ENCODE results near the gene KIRREL3.
A peak's percentile ranks its signal among the peaks of the same experiment; 100 is the strongest.

The KIRREL3 gene

DNA sequence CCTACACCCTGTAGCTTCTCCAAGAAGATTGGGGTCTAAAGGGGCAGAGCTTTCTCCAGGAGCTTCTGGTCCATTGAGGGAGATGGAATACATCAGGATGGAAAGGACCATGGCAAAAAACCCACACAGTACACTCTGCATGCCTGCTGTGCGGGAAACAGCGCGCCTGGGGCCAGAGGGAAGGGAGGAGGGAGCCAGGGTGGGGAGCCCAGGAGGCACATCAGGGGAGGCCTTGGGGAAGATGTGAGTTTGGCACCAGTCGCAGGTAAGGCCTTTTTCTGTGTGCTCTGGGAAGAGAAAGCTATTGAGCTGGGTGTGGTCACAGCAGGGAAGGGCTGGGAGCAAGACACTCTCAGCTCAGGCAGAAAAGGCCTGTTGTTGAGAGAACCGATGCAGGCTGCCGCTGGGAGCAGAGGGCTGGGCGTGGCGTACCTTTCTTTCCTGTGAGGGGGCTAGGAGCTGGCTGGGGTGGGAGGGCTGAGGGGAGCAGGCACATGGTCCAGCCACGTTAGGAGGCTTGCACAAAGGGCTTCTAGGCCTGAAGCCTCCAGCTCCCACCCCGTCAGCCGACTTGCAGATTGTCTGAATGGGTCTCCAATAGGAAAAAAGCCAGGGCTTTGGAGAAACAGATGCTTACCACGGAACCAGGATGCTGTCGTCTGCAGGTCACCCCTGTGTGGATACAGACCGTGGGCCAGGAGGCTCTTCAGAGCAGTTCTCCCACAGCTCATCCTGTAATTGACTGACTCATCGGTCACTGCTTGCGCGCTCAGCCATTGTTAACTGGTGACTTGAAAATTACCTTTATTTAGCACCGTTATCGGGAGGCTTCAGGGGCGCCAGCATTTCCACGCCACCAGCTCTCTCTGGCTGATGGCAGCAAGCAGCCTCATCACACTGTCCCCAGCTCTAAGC lies 407.8 kb downstream of the KIRREL3 start:
- no peak for DNase-seq

GRCh38 chr11:126591966-126592489 lies 408.5 kb downstream of the KIRREL3 start:
- DNase-seq, result no peak

GRCh38 chr11:126589492-126589803 lies 411.1 kb downstream of the KIRREL3 start:
- DNase-seq, result no peak

DNA sequence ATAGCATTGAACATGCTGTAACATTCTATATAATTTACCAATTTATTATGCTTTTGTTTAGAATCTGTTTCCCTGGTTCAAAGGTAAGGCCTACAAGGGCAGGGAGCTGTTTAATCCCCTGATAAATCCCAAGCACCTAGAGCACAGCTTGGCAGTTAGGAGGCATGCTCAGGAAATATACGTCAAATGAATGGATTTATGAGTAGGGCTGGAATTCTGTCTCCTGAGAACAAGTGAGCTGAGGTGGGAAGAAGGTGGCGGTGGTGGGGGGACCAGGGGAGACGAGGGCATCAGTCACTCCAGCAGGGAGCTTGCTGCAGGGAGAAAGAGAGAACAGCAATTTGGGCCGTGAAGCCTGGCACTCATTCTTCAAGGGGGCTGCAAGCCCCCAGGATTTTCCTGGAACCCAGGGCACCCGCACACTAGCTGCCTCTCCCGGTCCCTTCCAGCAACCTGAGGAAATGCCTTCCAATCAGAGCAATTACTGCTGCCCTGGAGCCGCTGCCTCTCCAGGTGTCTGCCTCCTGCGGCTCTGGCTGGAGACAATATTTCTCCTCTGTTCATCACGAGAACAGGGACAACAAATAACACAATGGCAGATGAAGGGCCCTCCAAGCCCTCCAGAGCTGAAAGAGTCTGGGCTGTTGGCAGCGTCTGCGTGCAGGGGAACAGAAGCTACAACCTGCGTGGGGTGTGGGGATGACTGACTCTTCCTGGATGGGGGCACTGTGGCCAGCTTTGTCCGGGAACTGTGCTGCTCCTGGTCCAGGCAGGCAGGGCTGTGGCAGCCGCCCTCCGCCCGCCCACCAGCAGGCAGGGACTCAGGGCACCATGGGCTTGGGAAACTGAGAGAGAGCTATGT lies 411.7 kb downstream of the KIRREL3 start:
- no peak for DNase-seq

- DNase-seq, result no peak
Observed at GRCh38 chr11:126587541-126587940, 413.0 kb downstream of the KIRREL3 start.

DNA sequence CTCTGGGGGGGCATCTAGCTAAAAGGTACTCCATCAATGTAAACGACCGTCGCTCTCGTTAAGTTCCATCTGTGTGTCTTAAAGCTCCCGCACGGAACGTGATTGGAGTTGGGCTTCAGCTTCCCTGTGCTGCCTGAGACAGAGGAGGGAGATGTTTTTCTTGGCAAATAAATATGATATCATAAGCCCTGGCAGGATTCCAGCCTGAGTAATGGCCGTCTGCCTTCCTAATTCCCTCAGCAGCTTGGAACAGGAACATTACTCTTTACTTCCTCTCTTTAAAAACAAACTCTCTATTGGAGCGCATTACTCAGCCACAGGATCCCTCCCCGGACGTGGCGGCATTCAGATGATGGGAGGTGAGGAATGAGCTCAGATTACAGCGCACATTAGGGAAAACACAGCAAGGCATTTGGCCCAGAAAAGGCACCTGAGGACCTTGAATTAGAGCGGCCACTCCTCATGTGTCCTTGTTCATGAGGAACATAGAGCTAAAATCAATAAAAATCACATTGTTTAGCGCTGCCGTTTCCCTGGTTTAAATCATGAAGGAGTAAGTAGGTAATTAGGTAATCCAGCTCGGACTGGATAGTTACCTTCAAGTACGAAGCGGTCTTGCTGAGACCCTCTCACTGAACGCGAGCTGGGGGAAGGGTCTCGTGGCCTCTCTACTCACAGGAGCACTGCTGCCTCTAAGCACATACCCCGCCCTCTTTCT lies 414.6 kb downstream of the KIRREL3 start:
- DNase-seq, result no peak

GRCh38 chr11:126585388-126585773 lies 415.2 kb downstream of the KIRREL3 start:
- DNase-seq, result no peak

GRCh38 chr11:126583594-126584427 lies 416.8 kb downstream of the KIRREL3 start:
- DNase-seq, result no peak

DNA sequence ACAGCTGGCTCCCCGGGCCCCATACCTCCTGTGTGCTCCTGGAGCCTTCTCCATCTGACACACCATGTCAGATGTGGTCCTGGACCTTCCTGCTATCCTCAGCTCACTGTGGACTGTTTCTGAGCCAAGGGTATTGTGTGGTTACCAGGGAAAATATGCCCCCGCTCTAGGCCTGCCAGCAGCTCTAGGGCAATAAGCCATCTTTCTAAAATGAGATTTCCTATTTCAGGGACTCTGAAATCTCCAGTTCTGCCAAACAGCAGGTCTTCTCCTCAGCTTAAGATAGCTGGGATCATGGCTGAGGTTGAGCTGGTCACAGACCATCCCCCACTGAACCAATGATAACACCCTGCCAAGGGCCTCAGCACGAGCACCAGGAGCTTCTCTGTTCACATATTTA lies 417.5 kb downstream of the KIRREL3 start:
- DNase-seq, result no peak

DNA sequence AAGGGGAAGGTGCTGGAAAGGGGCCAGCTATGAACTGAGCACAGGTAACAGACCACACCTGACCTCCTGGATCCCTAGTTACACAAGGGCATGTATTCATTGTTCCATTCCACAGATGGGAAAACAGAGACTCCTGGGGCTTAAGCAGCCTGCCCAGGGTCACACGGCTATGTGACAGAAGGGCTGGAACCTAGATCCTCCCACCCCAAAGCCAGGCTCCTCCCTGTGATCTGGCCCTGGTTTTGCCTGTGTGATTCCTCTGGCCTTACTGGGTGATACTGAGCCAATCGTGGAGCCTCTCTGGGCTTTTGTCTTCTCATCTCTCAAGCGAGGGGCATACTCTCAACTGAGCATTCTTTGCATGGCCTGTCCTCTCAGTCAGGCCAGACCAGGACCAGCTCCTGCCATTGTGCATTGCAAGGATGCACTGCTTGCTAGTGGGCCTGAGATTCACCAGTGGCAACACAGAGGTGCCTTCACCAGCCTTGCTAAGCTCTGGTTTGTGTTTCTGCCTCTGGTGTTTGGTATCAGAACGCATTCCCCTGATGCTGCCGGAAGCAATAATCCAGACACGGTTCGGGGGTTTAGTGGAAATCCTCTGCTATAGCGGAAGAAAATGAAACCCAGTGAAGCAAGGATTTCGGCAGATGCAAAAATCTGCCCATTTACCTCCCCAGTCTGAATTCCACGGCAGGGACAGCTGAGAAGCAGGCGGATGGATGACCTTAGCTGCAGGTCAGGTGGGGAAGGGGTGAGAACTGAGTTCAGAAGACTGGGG lies 418.5 kb downstream of the KIRREL3 start:
- DNase-seq, result no peak

- no peak for DNase-seq
Observed at GRCh38 chr11:126578426-126578825, 422.1 kb downstream of the KIRREL3 start.

GRCh38 chr11:126578021-126578420 lies 422.5 kb downstream of the KIRREL3 start:
- DNase-seq, result no peak

DNA sequence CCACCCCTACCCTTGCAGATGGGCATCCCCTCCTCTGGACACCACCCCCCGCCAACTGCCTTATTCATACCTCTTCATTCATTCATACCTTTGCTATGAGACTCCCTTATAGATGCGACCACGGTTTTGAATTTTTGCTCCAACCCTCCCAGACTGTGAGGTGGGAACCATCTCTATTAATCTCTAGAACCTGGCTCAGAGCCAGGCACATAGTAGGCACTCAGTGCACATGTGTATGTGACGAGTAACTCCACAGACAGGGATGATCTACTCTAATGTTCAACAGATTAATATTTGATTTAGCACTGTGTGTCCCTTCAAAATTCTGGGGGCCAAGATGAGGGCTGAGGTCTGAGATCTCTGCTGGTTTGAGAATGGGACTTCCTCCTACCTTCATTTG lies 424.7 kb downstream of the KIRREL3 start:
- DNase-seq, result no peak

- DNase-seq, result no peak
Observed at GRCh38 chr11:126573325-126573978, 427.1 kb downstream of the KIRREL3 start.

DNA sequence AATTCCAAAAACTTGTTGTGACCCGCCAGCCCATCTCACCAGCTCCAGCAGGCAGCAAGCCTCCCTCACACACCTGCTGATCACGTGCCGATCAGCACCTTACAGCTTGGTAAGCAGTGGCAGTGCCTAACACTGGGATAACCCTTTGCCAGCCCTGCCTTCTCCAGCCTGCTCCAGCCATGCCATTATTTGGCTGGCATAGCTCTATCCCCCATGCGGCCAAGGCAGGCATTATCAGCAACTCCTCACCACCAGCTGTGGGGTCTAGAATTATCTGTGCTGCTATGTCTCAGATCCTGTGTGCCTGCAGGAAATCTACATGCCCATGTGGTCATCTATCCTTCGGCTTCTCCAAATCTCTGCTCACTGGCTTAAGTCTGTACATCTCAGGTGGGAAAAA lies 430.1 kb downstream of the KIRREL3 start:
- no peak for DNase-seq

GRCh38 chr11:126567419-126567818 lies 433.2 kb downstream of the KIRREL3 start:
- no peak for DNase-seq

DNA sequence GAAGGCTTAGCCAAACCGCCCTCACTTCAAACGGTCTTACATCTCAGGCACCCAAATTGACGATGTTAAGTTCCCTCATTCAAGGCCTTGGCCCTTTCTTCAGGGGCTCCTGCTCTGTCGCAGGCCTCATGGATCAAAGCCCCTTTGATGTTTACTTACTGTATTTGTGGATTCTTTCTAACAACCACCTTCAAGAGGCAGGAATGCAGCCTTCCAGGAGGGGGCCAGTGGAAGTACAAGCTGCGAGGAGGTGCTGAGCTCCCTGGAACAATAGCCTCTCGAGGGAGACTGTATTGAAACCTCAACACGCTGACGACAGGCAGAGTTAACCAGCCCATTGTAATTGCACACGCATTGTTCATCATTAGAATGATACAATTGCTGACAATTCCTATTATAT lies 436.0 kb downstream of the KIRREL3 start:
- no peak for DNase-seq

DNA sequence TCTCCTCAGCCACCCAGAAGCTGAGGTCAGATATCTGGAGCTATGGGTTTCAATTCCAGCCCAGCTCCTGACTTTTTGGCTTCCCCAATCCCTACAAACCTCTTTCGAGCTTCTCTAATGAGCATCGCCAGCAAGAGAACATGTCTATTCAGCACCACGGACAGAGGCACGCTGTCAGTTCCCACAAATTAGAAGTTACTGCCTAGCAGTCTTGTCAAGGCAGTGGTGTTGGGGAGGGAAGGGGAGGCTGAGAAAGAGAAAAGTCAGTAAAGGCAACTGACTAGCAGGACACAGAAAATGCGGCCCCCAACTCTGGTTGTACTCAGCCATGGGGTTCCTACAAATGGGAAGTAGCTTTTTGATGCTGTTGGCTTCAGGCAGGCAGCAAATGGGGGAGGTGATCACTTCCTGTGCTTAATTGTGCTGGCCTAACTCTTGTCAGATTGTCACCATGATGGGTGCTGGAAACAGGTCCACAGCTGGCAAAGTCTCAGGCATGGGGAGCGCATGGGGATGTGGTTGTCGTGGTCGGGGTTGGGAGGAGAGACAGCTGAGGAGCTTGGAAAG lies 439.2 kb downstream of the KIRREL3 start:
- peak; percentile 30 for DNase-seq

DNA sequence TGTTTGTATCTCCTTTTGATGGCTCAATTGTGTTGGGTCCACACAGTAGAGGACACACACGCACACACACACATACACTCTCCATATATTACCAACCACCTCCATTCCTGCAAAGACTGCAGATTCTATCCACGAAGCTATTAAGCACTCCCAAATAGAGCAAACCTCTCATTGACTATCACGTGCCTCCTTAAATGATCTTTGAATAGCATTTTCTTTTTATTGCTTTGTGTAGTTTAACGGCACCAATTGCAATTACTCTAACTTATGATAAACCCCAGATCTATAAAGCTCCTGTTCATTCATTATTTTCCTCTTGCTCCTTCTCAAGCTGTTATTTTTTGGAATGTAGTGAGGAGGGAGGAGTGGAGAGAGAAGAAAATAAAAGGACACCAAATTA lies 440.3 kb downstream of the KIRREL3 start:
- no peak for DNase-seq

All from activated CD4-positive, alpha-beta T cell treated with anti-CD3 and anti-CD28 coated beads, Interleukin-2, Interleukin-6, amounts not matched to agents 100 ng/mL and 50 ng/mL, durations not matched to agents 16 hours and 8 hours (primary cell).